GM12872 (cell line): ENCODE measurements around the gene KCNQ5.

Experiments used
- CTCF ChIP-seq: IDR thresholded peaks from 3 replicates; pipeline ENCODE4 v1.5.1; 2011; ENCODE audit warnings: low read depth, mild to moderate bottlenecking, low read length, moderate library complexity; ENCODE audit not compliant: insufficient read depth

Gene KCNQ5

GRCh38 chr6:72642435-72642834 lies 20.6 kb downstream of the KCNQ5 start:
- TF ChIP-seq CTCF = no peak

- no peak for TF ChIP-seq CTCF
Observed at GRCh38 chr6:72643214-72643613, 21.4 kb downstream of the KCNQ5 start.

GRCh38 chr6:72646604-72647485 lies 25.0 kb downstream of the KCNQ5 start:
- no peak for TF ChIP-seq CTCF

- no peak for TF ChIP-seq CTCF
Observed at GRCh38 chr6:72647489-72647888, 25.6 kb downstream of the KCNQ5 start.

- no peak for TF ChIP-seq CTCF
Observed at GRCh38 chr6:72649032-72649984, 27.4 kb downstream of the KCNQ5 start.

- no peak for TF ChIP-seq CTCF
Observed at GRCh38 chr6:72650081-72650745, 28.3 kb downstream of the KCNQ5 start.

GRCh38 chr6:72651174-72651573 lies 29.3 kb downstream of the KCNQ5 start:
- no peak for TF ChIP-seq CTCF
